Ramos (cell line): ENCODE data around the gene REEP2.
"Not testable (repeated sequence)": the region's sequence is repeated elsewhere in the genome, so short reads cannot be mapped to it uniquely, and the experiment has no call there.

Experiments
- in situ Hi-C: fragments of 300-500 bp; cut with MboI; formaldehyde crosslinking; loops from one replicate; pipeline ENCODE4 v1.14.3; 2022; ENCODE audit warnings: low sequenced_read_pairs; ENCODE audit not compliant: unreplicated experiment

The REEP2 gene, protein sequence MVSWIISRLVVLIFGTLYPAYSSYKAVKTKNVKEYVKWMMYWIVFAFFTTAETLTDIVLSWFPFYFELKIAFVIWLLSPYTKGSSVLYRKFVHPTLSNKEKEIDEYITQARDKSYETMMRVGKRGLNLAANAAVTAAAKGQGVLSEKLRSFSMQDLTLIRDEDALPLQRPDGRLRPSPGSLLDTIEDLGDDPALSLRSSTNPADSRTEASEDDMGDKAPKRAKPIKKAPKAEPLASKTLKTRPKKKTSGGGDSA

DNA sequence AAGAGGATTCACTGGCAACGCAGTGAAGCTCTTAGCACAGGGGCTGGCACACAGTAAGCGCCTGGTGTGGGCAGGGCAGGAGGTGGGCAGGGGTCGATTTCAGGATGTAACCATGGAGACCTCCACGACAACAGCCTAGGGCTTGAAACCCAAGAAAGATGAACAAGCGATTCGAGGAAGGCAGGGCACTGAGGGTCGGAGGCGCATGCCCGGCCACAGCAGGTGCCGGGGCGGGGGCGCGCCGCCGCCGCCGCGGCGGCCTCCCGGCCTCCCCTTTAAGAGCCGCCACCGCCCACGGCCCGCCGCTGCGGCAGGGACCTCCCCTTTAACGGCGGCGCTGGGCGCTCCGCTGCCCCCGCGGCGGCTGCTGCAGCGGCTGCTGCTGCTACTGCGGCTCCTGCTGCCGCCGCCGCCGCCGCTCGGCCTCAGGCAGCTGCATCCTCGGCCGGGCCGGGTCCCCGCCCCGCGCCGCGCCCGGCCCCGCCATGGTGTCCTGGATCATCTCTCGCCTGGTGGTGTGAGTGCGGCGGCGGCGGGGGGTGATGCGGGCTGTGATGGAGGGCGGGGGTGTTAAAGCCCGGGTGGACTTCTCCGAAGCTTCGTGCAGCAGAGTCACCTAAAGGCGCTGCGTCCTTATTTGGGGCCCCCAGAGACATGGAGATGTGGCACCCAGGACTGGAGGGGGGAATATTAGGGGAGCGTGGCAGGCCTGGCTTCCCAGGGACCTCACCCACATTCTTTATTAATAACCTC lies at the start of gene REEP2:
REEP2 (plus strand) TSS at position 334 of the 753 bp plus-strand sequence; CDS start at position 486, 152 bp downstream.
- in situ Hi-C loops, result no loop called here

DNA sequence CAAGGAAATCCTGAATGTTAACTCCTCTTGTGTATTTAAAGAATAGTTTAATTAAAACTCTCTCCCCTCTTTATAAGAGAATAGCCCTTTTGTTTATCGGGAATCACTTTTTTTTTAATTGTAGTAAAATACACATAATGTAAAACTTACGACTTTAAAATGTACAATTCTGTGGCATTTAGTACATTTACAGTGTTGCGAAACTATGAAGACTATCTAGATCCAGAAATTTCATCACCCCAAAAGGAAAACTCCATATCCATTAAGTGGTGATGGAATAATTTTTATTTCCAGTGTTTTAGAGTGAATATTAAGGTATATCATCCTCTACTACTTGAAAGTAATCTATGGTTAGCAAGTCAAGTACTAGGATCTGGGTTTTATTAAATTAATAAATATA lies 49.5 kb upstream of the REEP2 start:
- in situ Hi-C loops, result no loop called here

DNA sequence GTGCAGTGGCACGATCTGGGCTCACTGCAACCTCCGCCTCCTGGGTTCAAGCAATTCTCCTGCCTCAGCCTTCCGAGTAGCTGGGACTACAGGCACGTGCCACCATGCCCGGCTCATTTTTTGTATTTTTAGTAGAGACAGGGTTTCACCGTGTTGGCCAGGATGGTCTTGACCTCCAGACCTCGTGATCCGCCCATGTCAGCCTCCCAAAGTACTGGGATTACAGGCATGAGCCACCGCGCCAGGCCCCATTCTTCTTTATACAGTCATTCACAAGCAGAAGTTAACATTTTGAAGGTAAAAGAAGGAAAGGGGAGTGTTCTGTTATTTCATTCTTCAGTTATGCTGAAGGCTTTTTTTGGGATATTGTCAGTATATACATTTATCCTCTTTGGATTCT lies 48.9 kb upstream of the REEP2 start:
- in situ Hi-C loops, result not testable (repeated sequence)

DNA sequence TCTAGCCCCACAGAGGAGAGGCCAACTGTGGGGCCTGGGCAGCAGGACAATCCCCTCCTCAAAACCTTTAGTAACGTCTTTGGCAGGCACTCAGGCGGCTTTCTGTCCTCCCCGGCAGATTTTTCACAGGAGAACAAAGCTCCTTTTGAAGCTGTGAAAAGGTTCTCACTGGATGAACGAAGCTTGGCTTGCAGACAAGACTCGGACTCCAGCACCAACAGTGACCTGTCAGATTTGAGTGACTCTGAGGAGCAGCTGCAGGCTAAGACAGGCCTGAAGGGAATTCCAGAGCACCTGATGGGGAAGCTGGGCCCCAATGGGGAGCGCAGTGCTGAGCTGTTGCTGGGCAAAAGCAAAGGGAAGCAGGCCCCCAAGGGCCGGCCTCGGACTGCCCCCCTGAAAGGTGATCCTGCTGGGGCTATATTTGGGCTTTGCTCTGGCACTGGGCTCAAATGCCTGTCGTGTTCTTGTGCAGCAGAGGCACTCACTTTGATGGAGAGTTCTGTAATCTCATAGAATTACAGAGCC lies 46.9 kb upstream of the REEP2 start:
- in situ Hi-C loops, result no loop called here

DNA sequence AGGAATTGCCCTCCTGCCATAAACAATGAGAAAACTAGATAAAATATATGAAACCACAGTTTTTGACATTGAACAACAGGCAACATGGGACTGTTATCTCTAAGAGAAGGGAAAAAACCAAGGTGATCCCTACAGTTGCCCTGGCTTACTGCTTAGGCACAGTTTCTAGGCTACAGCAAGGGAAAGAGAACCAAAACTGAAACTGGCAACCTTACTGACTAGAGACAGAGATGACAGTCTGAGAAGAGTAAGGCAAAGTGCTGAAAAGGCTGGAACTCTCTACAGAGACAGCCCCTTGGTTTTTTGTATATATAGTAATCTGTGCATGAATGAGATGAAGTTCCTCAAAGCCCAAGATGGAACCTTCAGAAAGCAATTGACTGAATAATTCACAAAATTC lies 36.2 kb upstream of the REEP2 start:
- in situ Hi-C loops, result no loop called here

DNA sequence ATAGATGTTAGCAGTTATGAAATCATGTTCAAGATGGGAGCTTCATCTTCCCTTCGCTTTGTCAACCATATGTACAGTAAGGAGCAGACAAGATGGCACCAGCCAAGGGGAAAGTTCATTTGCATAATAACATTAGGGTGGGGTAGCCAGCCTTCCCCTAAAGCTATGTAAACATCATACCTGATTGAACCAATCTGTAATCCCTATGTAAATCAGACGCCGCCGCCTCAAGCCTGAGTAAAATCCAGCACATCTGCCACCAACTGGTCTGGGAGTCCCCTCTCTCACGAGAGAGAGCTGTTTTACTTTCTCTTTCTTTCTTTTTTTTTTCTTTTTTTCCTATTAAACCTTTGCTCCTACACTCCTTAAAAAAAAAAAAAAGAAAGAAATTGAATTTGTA lies 30.8 kb upstream of the REEP2 start:
- in situ Hi-C loops, result no loop called here

DNA sequence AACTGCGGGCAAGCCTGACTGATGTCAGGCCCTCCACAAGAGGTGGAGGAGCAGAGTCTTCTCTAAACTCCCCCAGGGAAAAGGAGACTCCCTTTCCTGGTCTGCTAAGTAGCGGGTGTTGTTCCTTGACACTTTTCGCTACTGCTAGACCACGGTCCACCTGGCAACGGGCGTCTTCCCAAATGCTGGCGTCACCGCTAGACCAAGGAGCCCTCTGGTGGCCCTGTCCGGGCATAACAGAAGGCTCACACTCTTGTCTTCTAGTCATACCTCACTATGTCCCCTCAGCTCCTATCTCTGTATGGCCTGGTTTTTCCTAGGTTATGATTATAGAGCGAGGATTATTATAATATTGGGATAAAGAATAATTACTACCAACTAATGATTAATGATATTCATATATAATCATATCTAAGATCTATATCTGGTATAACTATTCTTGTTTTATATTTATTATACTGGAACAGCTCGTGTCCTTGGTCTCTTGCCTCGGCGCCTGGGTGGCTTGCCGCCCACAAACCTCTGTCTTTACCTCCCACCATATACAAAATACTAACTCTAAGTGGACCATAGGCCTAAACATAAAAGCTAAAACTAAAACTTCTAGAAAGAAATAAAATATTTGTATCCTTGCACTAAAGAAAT lies 27.7 kb upstream of the REEP2 start:
- in situ Hi-C loops, result loop anchor here (10.0 kb wide), 1 partner anchor 226 kb away; no protein-coding TSS in a partner anchor

DNA sequence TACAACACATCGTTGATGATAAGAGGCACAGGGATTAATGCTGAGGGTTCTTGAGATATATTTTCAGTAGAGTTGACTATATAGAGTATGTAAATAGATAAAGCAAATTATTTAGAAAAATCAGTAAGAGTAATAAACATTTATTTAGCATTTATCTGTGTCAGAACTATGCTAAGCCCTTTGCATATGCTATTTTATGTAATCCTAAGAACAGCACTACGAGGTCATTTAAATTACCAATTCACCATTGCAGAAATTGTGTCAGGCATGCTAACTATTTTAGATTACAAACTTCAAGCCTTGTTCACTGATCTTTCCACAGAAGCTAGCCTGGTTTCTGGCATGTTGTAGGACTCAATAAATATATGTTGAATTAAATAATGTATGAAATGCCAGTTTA lies 20.4 kb upstream of the REEP2 start:
- in situ Hi-C loops, result loop anchor here (10.0 kb wide), 1 partner anchor 234 kb away; no protein-coding TSS in a partner anchor

DNA sequence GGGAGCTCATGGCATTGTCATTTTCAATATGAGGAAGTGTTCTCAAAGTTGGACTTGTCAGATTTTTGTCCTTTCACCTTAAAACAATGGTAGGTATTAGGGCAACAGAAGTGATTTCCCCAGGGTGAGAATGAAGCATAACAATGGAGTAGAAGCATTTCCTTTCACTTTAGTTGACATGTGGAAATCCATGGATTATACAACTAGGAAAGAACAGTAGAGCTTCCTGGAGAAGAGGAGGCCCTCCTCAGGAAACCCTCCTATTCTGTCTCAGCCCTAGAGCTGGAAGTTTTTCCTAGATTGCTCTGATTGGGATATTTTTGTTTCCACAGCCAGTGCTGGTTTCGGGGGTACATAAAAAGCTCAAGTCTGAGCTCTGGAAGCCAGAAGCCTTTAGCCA lies 13.8 kb upstream of the REEP2 start:
- in situ Hi-C loops, result no loop called here

DNA sequence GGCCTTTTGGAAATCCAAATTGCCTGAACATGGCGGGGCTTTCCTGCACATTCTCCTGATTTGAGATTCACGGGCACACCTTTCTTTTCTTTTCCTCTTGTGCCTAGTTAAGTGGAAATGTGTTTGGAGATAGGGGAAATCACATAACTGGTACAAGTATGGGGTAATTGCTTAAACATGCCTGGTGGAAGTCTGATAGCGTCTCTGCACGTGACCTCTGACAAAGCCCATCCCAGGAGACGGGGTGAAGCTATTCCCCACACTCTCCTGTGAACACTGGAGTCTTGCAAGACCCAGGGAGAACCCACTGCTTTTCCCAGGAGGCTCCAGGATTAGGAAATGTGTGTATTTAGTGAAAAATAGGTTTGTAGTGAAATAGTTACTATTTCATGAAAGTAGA lies 2.9 kb upstream of the REEP2 start:
- in situ Hi-C loops, result no loop called here

DNA sequence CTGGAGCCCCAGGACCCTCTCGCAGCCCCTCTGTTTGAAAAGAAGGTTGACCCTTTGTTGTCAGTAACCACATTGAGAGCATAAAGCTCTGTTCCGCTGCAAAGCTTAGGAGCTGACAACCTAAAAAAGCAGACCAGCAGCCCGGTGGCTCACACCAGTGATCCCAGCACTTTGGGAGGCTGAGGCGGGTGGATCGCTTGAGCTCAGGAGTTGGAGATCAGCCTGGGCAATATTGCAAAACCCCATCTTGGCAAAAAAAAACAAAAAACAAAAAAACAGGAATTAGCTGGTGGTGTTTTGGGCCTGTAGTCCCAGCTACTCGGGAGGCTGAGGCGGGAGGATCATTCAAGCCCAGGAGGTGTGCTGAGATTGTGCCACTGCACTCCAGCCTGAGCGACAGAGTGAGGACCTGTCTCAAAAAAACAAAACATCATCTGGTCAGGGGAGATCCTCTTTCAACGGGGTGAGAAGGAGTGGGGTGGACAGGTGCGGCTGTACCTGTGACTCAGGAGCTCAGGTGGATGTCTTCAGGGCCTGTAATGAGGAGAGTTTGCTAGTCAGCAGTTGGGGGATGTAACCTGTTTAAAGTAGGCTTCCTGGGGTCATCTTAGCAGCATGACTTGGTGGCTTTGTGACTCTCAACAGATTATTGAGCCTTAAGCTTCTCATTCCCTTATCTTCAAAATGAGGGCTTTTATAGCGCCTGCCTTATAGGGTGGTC lies 694 bp upstream of the REEP2 start:
- in situ Hi-C loops, result no loop called here

DNA sequence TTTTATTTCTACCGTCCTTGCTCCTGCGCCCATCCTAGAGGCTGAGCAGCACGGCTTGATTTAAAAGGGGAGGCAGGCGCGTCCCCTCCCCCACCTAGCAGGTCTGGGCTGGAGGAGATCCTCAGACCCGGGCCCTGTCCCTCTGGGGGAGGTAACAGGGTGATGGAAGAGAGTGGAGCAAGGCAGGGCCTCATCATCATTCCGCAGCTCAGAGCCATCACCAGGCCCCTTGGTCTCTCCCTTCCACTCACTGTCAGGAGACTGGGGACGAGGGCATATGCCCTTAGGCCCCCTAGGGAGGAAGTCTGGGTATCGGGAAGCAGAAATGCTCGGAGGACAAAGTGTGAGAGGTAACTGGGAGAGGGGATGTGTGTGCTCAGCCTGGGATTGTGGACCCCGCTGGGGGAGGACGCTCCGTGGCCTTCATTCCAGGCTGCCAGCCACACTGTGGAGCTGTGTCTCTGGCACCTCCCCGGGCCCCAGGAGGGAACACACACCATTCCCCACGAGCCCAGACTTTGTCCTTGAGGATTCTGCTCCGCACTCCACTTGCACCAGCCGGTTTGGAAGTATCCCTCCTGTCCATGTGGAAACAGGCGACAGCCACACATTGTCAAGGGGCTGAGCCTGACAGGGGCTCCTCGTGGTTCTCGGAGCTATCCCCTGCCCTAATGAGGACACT lies 761 bp downstream of the REEP2 start:
- in situ Hi-C loops, result no loop called here

DNA sequence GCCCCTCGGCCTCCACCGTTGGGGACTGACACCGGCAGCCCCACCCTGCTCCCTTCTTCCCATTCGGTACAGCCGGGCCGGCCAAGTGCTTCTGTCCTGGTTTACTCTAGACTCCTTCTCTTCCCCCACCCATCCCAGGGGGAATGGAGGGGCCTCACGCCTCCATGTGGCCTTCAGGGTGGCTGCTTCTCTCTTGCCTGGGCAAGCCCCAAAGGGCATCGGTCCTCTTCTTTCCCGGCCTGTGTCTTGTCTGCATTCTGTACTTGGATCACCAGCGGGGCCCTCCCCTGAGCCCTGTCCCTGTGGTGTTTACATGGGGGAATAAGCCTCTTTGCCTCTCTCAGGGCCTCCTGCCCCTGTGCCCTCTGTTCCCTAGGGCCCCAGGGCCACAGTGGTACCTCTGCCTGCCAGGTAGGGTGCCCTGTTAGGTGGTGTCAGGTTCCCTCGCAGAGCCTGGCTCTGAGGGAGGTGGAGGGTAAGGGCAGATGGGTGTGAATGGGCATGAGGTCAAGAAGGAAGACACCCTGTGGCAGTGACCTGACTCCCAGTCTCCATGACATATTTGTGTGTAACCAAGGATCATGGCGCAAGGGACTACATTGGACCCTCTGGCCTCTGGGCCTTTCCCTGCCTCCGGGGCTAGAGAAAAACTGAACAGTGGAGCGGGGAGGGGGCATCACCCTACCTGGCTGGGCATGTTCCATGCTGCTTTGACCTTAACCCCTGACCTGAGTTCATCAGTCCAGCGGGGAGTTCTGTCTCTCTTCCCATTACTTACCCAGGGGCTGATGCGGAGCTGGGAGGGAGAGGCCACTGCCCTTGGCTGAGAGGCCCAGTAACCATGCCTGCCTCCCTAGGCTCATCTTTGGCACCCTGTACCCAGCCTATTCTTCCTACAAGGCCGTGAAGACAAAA lies 1.6 kb downstream of the REEP2 start:
- in situ Hi-C loops, result no loop called here

DNA sequence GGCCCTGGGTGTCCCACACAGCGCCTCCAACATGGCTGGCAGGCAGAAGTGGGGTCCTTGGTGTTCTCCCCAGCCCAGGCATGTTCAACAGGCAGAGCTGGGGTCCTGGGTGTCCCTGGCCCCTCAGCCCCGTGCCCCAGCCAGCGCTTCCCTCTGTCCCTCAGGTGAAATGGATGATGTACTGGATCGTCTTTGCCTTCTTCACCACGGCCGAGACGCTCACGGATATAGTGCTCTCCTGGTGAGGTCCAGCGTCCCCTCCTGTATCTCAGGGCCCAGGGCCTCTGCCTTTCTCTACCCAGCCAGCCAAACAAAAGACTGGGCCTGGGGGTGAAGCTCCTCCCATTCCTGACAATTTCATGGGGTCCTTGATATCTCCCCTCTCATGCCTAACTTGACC lies 2.4 kb downstream of the REEP2 start:
- in situ Hi-C loops, result no loop called here

DNA sequence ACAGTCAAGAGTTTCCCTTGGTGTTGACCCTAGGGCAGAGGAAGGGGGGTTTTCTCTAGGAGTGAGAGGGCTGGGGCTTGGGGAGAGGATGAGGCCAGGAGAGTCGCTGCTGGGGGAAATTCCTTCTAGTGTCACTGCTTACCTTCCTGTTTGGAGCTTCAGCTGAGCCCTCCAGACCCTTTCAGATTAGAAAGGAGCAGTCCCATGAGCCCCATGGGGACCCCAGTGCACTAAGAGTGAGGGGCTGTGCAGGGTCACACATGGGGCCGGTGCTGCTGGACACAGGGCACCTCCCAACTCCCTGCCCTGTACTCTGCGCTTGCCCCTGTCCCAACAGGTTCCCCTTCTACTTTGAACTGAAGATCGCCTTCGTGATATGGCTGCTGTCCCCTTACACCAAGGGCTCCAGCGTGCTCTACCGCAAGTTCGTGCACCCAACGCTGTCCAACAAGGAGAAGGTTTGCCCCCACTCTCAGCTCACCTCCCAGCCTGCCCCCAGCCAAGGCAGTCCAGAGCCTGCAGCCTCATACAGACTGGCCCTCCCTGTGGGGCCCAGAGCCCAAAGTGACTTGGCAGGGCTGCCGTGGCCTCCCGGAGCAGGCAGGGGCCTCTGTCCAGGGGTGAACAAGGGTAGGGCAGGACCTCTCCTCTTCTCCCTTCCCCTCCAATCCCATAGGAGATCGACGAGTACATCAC lies 5.4 kb downstream of the REEP2 start:
- in situ Hi-C loops, result no loop called here

DNA sequence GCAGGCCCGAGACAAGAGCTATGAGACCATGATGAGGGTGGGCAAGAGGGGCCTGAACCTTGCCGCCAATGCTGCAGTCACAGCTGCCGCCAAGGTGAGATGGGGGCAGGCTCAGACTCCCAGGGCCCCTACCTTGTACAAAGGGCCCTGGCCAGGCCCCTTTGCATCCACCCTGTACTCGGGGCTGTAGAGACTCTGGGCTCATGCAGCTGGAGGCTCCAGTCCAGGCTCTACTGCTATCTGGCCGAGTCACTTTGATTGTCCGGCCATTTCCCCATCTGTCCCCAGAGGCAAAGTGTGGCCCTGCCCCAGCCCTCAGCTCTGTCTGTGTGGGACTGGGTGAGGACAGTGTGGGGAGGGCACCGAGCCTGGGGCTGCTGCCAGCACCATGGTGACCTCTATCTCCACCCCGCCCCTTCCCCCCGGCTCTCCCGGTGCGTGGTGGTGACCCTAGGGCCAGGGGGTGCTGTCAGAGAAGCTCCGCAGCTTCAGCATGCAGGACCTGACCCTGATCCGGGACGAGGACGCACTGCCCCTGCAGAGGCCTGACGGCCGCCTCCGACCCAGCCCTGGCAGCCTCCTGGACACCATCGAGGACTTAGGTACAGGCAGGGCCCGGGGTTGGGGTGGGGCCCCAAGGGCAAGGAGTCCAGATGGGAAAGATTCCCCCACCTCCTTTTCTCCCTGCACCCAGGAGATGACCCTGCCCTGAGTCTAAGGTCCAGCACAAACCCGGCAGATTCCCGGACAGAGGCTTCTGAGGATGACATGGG lies 6.1 kb downstream of the REEP2 start:
- in situ Hi-C loops, result no loop called here

DNA sequence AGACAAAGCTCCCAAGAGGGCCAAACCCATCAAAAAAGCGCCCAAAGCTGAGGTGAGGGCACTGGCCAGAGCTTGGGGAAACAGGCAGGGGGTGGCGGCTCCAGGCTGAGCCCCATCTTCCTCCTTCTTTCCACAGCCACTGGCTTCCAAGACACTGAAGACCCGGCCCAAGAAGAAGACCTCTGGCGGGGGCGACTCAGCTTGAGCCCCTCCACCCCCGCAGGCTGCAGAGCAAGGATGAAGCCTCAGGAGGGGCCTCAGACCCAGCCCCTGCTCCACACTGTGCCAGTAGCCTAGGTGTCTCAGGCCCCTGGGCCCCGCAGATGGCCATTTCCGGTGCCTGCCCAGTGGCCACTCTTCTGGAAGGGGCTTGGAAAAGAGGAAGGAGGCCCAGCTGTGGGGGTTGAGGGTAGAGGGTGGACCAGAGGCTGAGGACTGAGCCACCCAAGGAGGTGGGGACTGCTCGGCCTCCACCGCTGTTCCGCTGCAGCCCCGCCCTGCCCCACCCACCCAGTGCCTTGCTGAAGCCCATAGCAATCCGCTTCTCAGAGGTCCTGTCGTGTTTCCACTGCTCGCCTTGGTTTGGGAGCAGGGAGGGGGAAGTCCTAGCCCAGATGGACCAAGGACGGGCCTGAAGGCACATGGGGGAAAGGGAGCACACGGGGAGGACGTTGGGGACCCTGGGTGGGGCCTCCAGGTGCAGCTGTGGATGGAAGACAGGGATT lies 6.9 kb downstream of the REEP2 start:
- in situ Hi-C loops, result no loop called here
